CD4-positive, alpha-beta T cell treated with Interleukin-10 for 1 hour (primary cell): ENCODE results near the gene EIF4E3.

Experiments used
- DNase-seq: peaks from one replicate; pipeline ENCODE4 v3.0.0-alpha.2; 2020

The EIF4E3 gene

DNA sequence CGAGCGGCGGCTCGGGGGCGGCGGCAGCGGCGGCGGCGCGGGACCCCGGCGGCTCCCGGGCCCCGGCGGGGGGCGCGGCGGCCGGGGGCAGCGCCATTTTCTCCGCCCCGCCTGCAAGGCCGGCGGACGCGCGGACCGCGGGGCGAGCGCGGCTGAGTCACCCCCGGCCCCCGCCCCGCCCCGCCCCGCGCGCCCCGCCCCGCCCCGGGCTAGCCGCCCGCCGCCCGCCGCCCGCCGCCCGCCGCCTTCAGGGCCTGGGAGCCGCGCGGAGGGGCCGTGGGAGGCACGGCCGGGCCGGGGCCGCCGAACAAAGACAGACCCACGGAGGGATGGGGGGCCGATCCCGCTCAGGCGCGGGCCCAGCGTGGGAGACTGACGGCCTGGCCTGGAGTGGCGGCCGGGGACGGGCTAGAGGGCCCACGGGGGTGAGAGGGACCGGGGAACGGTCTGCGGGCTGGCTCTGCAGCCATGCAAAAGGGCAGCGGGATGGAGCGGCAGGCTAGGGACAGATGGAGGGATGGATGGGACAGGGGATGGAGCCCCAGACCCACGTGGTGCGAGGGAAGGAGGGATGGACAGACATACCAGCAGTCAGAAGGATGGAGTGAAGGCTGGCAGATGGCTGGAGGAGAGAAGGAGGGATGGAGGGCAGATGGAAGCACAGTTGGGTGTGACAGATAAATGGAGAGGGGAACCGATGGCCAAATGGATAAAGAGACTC, at the start of gene EIF4E3:
Gene EIF4E3 (minus strand): TSS at position 132 of the 721 bp plus-strand sequence. CDS start 35 bp downstream, at position 97.
- peak; percentile 34 for DNase-seq

DNA sequence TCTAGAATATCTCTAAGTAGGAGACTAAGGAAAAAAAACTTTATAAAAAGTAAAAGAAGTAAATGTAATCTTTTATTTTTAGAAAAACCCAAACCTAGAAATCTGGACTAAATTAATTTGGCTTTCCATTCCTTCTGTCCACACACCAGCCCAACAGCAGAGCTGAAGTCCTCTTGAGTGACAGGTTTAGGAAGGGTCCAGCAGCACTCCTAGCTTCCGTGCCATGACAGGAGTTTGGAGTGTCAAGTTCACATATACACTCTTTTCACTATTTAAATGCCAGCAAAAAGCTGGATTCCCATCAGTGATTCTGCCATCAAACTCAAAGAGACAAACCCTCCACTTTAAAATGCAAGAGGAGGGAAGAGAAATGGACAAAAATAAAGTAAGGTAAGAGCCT, 46.7 kb upstream of the EIF4E3 start:
- DNase-seq, result no peak

DNA sequence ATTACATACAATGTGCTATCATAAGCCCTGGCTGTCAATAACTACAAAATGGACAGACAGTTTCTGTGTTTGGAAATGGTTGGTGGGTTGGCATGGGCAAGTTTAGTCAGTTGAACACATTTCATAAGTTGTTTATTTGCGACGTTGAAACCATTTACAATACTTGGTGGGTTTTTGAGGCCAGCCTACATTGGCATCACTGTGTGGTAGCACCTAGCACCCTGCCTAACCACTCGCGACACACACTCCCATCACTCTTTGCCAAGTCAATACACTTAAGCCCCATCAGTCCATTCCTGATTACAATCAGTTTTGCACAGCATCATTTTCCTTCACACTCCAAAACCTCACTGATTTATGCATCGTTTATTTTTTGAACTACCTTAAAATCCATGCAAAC, 45.9 kb upstream of the EIF4E3 start:
- DNase-seq, result no peak

DNA sequence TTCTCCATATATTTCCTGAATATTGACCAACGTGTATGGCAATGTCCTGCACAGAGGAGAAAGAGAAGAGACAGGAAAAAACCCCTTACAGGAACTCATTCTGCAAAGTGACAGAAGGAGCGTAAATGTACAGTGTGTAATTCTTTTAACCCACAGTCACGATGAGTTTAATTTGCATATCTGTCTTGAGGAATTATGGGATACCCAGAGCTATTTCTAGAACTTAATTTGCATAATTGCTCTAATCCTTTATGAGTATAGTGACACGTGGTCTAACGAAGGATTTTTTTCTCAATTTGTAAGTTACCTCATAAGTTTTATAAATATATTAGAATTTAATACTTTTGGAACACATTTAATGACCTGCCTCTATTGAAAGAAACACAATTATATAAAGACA, 38.2 kb upstream of the EIF4E3 start:
- no peak for DNase-seq

DNA sequence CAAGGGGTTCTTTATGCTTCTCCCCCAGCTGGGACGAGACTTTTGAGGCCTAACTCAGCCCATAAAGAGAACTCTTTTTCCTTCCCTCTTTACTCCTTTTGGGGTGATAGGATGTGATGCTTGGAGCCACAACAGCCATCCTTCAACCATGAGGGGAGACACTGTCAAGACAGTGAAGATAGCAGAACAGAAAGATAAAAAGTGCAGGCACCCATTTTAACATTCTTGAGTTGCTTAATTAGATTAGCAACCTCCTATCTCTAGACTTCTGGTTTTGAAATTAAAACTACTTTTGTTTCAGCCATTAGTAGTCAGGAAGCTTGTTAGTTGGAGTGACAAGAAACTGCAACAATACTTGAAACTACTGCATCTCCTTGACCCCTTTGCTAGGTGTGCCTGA, 34.9 kb upstream of the EIF4E3 start:
- no peak for DNase-seq

DNA sequence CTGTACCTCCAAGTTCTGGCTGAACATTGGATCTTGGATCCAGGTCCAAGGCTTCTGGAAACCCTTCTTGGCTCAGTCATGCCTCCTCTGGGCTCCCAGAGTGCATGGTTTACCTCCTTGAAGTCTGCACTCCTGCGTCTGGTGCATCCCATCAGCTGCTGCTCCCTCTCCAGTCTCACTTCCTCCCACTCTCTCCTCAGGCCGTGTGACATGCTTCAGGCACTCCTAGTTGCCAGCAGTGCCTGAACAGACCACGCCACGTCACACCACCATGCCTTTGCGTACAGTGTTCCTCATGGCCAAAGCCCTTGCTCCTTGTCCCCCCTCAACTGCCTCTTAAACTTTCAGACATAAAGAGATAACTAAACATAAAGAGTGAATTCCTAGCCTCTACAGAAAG, 34.2 kb upstream of the EIF4E3 start:
- no peak for DNase-seq

DNA sequence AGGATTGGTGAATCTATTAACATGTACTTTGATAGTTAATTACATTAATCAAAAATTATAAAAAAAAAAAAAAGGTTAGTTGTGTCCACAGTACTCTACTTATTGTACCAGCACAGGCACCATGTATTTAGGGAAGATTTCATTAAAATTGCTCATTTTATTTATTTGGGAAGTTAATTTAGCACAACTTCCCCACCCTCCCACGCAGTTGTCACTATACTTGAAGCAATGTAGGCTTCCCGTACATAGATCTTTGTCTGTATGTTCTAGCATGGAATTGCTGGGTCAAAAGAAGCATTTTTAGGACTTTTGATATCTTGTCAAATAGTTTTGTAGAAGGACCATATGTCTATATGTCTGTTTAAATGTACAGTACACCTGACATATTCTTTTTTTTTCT, 32.9 kb upstream of the EIF4E3 start:
- DNase-seq, result no peak

DNA sequence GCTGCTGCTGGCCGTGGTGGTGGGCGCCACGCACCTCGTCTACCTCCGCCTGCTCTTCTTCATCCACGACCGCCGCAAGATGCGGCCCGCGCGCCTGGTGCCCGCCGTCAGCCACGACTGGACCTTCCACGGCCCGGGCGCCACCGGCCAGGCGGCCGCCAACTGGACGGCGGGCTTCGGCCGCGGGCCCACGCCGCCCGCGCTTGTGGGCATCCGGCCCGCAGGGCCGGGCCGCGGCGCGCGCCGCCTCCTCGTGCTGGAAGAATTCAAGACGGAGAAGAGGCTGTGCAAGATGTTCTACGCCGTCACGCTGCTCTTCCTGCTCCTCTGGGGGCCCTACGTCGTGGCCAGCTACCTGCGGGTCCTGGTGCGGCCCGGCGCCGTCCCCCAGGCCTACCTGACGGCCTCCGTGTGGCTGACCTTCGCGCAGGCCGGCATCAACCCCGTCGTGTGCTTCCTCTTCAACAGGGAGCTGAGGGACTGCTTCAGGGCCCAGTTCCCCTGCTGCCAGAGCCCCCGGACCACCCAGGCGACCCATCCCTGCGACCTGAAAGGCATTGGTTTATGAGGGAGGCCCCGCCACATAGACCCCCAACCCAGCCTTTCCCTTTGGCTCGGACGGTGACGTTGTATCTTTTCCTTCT, 29.5 kb upstream of the EIF4E3 start:
- no peak for DNase-seq

DNA sequence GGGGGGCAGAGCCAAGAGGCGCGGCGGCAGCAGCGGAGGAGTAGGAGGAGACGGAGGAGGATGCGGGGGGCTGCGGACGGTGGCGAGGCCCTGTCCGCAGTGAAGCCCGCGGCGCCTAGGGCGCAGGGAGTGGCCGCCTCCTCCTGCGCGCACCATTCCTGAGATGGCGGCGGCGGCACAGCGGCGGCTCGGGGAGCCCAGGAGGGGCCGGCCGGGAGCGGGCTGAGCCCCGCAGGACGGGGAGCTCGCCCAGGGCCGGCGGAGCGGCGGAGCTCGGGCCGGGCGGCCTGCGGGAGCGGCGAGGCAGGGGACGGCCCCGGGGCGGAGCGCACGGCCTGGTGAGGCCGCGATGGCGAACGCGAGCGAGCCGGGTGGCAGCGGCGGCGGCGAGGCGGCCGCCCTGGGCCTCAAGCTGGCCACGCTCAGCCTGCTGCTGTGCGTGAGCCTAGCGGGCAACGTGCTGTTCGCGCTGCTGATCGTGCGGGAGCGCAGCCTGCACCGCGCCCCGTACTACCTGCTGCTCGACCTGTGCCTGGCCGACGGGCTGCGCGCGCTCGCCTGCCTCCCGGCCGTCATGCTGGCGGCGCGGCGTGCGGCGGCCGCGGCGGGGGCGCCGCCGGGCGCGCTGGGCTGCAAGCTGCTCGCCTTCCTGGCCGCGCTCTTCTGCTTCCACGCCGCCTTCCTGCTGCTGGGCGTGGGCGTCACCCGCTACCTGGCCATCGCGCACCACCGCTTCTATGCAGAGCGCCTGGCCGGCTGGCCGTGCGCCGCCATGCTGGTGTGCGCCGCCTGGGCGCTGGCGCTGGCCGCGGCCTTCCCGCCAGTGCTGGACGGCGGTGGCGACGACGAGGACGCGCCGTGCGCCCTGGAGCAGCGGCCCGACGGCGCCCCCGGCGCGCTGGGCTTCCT, 28.8 kb upstream of the EIF4E3 start, which contains the start of gene GPR27:
Gene GPR27 (plus strand): TSS at position 155 of the 909 bp plus-strand sequence. CDS start 195 bp downstream, at position 350.
- peak; percentile 16 for DNase-seq

DNA sequence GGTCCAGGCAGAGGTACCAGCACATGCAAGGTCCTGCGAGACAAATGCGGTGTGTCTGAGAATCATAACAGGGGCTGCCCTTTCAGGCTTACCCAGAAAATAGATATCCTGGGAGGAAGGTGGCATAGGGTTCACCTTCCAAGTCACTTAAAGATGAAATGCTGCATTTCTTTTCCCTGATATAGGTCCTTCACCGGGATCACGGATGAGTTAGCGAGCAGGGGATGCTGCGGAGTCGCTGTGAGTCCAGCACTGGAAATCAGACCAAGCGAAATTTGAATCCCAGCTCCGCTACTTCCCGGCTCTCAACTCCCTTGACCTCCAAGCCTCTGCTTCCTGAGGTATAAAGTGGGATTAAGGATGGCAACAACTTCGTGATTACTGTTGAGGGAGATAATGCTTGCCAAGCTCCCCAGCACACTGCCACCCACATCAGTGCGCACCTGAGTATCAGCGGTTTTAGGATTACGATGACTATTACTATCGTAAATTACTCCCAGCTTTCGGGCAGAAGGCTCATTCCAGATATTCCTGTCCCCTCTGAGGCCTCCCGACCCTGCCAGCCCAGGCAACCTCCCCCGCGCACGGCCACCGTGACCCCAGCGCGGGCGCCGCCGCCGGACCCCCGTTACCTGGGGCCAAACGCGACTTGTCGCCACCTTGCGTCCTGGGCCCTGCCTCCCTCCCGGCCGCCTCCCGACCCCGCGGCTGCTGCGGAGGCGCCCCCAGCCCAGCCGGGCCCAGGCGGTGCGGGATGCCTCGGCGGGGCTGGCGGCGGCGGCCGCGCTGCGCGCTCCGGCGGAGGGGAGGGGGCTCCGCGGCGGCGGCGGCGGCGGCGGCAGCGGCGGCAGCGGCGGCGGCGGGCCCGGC, 27.9 kb upstream of the EIF4E3 start:
- DNase-seq, result no peak

DNA sequence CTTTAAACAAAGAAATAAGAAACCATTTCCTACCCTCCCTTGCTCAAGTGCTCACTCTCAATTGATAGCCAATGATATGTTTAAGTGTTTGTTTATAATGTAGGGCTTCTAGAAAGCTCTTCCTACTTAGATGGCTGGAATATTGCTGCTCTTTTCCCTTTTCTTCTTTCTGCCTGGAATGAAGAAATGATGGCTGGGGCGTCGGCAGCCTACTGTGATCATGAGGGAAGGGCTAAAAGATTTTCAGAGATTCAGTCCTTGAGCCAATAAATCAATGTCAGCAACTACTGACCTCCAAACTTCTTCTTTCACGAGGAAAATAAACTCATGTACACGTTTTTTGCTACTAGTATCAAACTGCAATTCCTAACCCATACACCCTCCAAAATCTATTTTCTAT, 26.4 kb upstream of the EIF4E3 start:
- no peak for DNase-seq

DNA sequence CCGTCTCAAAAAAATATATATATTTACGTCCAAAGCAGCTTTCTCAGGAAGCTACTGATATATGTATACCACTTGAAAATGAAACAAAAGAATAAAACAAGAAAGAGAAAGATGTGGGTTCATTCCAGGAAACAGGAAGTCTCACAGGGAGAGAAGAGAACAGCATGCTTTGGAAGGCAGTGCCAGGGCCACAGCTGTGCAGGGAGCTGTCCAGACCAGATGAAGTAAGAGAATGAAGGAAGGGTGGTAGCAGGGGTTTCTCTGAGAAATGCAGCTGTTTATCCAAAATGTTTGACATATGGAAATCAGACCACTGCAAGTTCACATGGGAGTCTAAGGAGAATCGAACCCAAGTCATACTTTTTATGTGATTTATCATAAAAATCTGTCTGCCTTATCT, 19.5 kb upstream of the EIF4E3 start:
- no peak for DNase-seq

DNA sequence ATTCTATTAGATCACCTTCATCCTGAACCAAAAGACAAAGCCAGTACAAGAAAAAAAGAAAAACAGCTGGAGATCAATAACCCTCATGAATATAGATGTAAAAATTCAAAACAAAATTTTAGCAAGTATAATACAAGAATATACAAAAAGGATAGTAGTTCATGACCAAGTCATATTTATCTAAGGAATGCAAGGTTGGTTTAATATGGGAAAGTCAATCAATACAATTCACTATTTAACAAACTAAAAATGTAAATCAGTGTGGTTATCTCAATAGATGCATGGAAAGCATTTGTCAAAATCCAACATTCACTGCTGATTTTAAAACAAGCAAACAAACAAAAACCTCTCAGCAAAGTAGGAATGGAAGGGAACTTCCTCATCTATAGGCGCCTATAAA, 17.4 kb upstream of the EIF4E3 start:
- DNase-seq, result no peak

DNA sequence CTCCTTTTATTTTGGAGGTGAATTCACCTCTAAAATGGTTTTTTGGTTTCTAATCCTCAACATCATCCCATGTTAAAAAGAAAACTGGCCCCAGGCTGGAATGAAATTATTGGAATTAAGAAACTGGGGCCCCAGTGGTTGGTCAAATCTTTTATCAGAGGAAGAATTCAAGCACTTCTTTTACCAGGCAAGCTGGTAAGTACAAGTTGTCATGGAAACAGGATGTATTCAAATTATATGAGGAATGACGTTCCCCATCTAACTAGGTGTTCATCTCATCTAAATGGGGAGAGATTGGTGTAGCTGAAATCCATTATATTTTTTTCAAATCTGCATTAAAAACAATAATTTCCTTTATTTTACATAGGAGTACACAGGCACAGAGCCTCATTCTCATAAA, 9.7 kb upstream of the EIF4E3 start:
- no peak for DNase-seq

DNA sequence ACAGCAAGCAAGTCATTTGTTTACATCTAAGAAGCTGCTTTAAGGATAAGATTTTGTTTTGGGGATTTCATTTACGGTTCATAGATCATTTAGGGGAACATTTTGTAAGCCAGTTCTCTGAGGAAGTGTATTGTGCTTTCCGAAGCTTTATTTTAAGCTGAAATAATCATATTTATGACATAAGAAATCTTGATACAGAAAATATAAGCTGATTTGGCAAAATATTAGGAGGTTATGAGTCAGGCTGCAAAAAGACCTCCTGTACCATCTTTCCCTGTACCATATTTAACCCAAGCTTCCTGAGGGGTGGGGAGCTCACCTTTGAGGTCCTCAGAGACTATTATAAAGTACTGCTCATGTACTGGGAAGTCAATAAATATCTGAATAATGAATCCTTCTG, 8.1 kb upstream of the EIF4E3 start:
- no peak for DNase-seq

DNA sequence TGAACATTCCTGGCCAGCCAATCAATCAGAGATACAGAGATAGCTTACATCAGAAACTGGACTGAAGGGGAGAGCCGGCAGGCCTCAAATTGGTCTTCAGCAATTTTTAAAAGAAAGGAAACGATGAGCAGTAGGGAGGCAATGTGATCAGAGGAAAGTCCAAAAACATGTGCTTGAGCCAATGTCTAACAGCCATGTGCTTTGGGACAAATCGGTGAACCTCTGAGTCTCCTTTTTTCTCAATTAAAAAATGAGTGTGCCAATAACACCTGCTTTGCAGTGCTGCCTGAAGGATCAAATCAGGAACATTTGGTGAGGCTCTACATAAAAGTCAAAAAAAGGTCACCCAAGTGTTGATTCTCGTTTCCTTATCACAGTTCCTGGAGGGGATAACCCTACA, 7.4 kb upstream of the EIF4E3 start:
- DNase-seq, result no peak

DNA sequence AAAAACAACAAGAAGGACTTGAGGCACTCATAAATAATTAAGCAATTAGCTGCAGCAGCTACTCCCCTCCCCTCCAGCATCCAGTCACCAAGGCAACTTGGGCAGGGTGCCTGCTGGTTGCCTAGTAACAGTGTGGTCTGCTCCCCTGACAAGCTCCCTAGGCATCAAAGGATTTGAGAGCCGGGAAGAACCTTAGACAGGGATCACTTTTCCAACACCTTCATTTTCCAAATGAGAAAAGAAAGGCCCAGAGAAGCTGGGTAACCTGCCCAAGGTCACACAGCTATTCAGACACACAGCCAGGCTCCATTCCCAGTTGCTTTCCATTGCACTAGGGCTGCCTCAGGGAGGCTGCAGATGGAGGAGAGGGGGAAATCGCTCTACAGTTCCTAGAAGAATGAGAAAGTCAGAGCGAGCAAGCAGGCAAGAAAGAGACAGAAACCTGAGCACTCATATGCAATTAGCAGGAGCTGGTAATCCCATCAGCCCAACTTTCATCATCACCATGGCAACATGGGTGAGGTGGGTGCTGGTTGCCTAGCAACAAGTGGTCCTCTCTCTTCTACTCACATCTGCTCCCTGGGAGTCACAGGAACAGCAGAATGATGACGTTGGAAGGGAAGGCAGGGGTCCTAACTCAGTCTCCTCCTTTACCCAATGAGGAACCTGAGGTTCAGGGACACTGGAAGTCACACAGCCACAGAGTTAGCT, 3.6 kb upstream of the EIF4E3 start:
- peak; percentile 54 for DNase-seq

DNA sequence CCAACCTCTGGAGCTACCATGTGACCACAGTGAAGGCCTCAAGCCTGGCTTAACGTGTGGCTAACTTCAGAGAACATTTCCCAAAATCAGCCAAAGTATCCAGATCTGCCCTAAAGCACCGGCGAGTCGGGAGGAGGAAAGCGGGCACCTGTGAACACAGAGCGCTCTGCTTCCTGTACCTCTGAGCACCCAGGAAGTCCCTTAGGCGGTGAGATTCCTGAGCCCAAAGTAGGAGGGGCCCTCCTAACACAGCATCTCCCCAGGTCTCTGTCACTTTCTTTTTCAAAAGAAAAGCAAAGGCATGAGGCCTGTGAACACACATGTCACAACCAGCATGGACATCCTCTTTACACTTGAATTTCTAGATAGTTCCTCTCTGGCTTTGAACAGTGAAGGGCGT, 944 bp upstream of the EIF4E3 start:
- DNase-seq, result peak; percentile 74

DNA sequence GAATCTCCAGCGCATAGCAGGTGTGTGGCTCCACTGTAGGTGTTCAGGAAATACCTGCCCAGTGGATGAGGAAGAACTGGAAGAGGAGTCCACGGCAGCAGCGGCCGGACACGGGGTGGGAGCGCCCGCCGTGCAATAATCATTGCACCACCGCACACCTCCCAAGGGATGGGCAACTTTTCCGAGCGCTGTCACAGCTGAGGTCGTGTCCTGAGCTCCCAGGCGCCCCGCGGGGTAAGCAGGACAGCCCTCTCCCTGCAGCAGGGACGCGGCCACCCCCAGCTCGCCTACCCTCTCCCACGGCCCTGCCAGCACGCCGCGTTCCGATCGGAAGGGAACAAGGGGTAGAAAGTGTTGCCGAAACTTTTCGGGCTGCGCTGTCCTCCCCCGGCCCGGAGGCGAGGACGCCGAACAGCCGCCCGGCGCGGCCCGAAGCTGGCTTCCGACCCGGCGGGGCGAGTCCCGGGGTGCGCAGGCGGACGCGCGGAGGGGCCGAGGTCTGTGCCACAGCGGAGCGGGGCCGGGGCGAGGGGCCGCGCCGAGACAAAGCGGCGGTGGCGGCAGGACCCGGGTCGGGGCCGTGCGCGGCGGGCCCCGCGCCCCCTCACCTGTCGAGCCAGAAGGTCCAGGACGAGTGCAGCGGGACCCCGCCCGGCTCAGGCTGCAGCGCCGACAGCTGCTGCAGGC, 475 bp downstream of the EIF4E3 start:
- DNase-seq, result no peak

DNA sequence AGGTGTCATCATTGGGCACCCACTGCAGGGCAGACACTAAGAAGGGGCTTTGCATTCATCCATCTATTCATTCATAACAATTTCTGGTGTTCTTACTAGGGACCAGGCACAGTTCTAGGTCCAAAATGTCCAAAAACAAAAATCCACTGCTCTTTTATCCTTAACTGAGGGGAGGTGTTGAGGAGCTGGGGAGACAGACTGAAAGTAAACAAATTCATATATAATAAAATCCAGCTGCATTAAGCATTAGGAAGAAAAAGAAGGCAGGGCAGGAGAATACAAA, 1.1 kb downstream of the EIF4E3 start:
- no peak for DNase-seq

DNA sequence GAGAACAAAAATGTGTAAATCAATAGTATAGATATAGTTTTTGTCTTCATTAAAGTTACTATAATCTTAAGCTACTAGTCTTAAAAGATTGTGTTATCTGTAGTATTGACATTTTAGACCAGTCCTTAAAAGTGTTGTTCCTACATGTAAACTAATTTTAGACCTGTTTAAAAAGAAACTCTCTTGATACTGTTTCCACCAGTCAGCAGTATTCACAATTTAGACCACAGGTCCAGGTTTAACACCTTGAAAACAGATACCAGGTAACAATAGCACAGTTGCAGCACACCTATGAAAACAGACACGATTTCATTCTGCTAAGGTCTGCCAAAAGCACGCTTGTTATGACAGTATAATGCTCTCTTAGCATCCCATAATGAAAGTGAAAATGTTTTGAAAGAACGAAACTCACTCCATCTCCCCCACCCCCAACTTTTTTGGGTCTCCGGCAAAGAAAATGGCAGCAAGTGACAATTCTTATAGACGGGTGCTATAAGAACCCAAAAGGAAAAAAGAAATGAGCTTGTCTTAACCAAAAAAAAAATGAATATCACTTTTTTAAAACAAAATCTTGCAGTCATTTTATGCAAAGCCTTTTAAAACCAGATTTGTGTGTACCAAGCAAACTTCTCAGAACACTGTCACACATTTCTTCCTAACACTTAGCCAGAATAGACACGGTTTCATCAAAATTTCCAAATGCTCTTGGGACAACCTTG, 1.6 kb downstream of the EIF4E3 start:
- peak; percentile 77 for DNase-seq
